ENCODE measurements around the gene ZNF865. TPM values are rescaled to one million over a fixed set of nuclear protein-coding genes. Genes with fewer than 3 reads are reported as not detected.

The ZNF865 gene
- total RNA-seq, 2 experiments from 2014 or later: 3.0 to 11.3 TPM

DNA sequence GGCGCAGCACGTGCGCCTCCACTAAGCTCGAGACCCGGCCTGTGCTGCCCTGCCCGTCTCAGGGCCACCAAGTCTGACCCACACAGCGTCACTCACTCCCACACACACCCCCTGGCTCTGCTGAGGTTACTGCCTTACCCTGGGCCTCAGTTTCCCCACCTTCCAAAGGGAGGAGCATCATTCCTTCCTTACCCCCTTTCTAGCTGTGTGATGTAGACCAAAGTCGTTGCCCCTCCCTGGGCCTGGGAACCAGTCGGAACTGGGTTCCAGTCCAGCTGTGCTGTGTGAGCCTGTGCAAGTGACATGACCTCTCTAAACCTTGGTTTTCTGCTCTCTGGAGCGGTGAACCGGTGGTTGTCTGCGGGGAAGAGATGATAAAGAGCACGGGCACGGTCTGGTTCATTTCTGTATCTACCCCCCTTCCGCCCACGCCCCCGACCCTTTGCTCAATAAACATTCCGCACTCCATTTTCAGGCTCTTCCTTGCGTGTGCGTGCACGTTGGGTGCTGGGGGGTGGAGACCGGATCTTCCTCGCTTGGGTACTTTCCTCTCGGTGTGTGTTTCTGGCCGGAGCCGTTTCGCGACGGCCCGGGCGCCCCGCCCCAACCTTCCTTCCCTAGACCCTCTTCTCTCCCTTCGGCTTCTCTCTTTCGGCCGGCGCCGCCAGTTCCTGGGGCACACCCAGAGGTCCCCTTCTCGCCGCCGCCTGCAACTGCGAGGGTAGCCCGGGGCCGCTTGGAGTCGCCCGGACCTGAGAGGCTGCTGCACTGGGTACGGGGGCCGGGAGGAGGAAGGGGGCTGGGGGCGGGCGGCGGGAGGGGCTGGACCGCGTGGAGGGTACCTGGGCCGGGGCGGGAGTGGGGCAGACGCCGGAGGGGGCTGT lies 37.8 kb downstream of the ZNF865 start, which contains the start of gene ZNF581:
Gene ZNF581 (plus strand): TSS at position 647 of the 884 bp plus-strand sequence. CDS start 923 bp downstream, outside the sequence.
- BruUV-seq (replicated peaks): no TSS peak
- H4K20me1 ChIP-seq (ENCODE audit: insufficient read depth, low read length): no peaks in the 10 kb centered on the region
- peak within 1 kb of the TSS; percentile 86 for H3K27ac ChIP-seq (ENCODE audit: low read depth, low read length, poor library complexity, severe bottlenecking)
- H3K4me3 ChIP-seq (ENCODE audit: low read depth, low read length, poor library complexity, severe bottlenecking): peak within 1 kb of the TSS; percentile 98
- H2AFZ ChIP-seq (ENCODE audit: low read length): no peak within 1 kb of the TSS; the same call in 1 of the 2 replicates
- H3K79me2 ChIP-seq (ENCODE audit: insufficient read depth, low read depth, low read length): peaks cover 53% of the 10 kb centered on the region
- ChIA-PET CTCF (ENCODE audit: unreplicated experiment) (no interaction called here), POLR2A (interaction anchor here (0.6 to 0.7 kb wide), 2 partner anchors 11 to 18 kb away, joined by 3 read pairs; no protein-coding TSS in a partner anchor)
- peak; percentile 88 for DNase-seq (ENCODE audit: low spot score)
- H3K4me2 ChIP-seq (ENCODE audit: low read length): peak within 1 kb of the TSS; percentile 89
- intact Hi-C loops (cut with micrococcal nuclease; ENCODE audit: unreplicated experiment): loop anchor here (1.0 to 5.0 kb wide), 2 partner anchors 44 to 499 kb away; partner anchors contain the start of genes FIZ1 and ZNF444
- no peaks in the 10 kb centered on the region for H3K9me2 ChIP-seq (ENCODE audit: insufficient read depth, low read length)
- H3K9me3 ChIP-seq (ENCODE audit: low read length): no peaks in the 10 kb centered on the region
- H3K36me3 ChIP-seq (ENCODE audit: insufficient read depth, low read length): peaks cover 38% of the 10 kb centered on the region
- H3K4me1 ChIP-seq (ENCODE audit: insufficient read depth, low read length, poor library complexity, severe bottlenecking): peaks cover 62% of the 10 kb centered on the region
- no peak for TF ChIP-seq EZH2phosphoT487 (IDR thresholded peaks at IDR 0.05; ENCODE audit: borderline replicate concordance, low read depth, low read length)
- TF ChIP-seq, protein P1, sequence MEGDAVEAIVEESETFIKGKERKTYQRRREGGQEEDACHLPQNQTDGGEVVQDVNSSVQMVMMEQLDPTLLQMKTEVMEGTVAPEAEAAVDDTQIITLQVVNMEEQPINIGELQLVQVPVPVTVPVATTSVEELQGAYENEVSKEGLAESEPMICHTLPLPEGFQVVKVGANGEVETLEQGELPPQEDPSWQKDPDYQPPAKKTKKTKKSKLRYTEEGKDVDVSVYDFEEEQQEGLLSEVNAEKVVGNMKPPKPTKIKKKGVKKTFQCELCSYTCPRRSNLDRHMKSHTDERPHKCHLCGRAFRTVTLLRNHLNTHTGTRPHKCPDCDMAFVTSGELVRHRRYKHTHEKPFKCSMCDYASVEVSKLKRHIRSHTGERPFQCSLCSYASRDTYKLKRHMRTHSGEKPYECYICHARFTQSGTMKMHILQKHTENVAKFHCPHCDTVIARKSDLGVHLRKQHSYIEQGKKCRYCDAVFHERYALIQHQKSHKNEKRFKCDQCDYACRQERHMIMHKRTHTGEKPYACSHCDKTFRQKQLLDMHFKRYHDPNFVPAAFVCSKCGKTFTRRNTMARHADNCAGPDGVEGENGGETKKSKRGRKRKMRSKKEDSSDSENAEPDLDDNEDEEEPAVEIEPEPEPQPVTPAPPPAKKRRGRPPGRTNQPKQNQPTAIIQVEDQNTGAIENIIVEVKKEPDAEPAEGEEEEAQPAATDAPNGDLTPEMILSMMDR (conservative IDR thresholded peaks at IDR 0.05; ENCODE audit: low read length): no peak

- Histone ChIP-seq H3K4me2 (ENCODE audit: low read length) (peak overlapping the region; percentile 89), H2AFZ (ENCODE audit: low read length) (no peak overlapping the region), H3K79me2 (ENCODE audit: insufficient read depth, low read depth, low read length) (peaks cover 59% of the 10 kb centered on the region), H3K4me3 (ENCODE audit: low read depth, low read length, poor library complexity, severe bottlenecking) (peak overlapping the region; percentile 98), H3K4me1 (ENCODE audit: insufficient read depth, low read length, poor library complexity, severe bottlenecking) (peaks cover 62% of the 10 kb centered on the region), H3K27ac (ENCODE audit: low read depth, low read length, poor library complexity, severe bottlenecking) (peak overlapping the region; percentile 86), H3K9me3 (ENCODE audit: low read length) (no peaks in the 10 kb centered on the region), H4K20me1 (ENCODE audit: insufficient read depth, low read length) (no peaks in the 10 kb centered on the region), H3K9me2 (ENCODE audit: insufficient read depth, low read length) (no peaks in the 10 kb centered on the region), H3K36me3 (ENCODE audit: insufficient read depth, low read length) (peaks cover 32% of the 10 kb centered on the region)
- TF ChIP-seq, protein P1 (conservative IDR thresholded peaks at IDR 0.05; ENCODE audit: low read length): no peak
- no peak for TF ChIP-seq EZH2phosphoT487 (IDR thresholded peaks at IDR 0.05; ENCODE audit: borderline replicate concordance, low read depth, low read length)
- ChIA-PET CTCF (ENCODE audit: unreplicated experiment) (no interaction called here), POLR2A (no interaction called here)
- BruUV-seq (replicated peaks): no TSS peak
- no peak for DNase-seq (ENCODE audit: low spot score)
- intact Hi-C loops (cut with micrococcal nuclease; ENCODE audit: unreplicated experiment): loop anchor here (1.0 to 5.0 kb wide), 2 partner anchors 45 to 498 kb away; partner anchors contain the start of genes FIZ1 and ZNF444
Observed at GRCh38 chr19:55643887-55644176, 38.4 kb downstream of the ZNF865 start.

Data from OCI-LY7 (cell line).